ENCODE results near the gene COL28A1. TPM values are rescaled to one million over a fixed set of nuclear protein-coding genes. Genes with fewer than 3 reads are reported as not detected.

The COL28A1 gene
- total RNA-seq, 1 experiment from 2014 or later, result 7.3 TPM

DNA sequence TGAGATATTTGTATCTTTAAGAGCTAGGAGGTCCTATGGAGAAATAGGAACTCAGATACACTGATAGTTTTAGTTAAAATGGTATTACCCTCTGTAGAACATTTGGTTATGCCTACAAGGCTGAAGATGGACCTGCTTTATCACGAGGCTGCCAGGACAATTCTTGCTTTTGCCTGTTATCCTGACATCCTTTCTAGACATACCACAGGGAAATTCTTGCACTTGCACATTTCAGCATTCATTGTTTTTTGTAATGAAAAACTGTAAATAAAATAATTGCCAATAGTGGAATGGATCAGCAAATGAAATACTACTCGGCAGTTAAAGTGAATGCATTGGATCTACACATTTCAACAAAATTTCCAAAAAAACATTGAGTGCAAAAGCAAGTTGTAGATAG lies 9.7 kb downstream of the COL28A1 start:
- Histone ChIP-seq H3K27me3 (replicated peaks; ENCODE audit: control insufficient read depth, insufficient read depth, low read length) (no peaks in the 10 kb centered on the region), H3K4me3 (ENCODE audit: low read depth, low read length) (no peak overlapping the region), H3K4me1 (no peaks in the 10 kb centered on the region), H3K36me3 (ENCODE audit: control insufficient read depth, insufficient read depth, low read length) (no peaks in the 10 kb centered on the region), H3K9me3 (no peaks in the 10 kb centered on the region)
- Mint-ChIP-seq H3K27ac (ENCODE audit: unreplicated experiment) (no peak overlapping the region), H3K36me3 (ENCODE audit: insufficient read depth, unreplicated experiment) (no peaks in the 10 kb centered on the region), H3K27me3 (ENCODE audit: insufficient read depth, unreplicated experiment) (no peaks in the 10 kb centered on the region), H3K4me3 (ENCODE audit: unreplicated experiment) (no peak overlapping the region), H3K4me1 (ENCODE audit: low read depth, unreplicated experiment) (no peaks in the 10 kb centered on the region), H3K9me3 (ENCODE audit: unreplicated experiment) (no peaks in the 10 kb centered on the region)
- ChIA-PET CTCF (interaction anchor here (1.1 kb wide), 1 partner anchor 102 kb away, joined by 3 read pairs; no protein-coding TSS in a partner anchor), POLR2A (no interaction called here)
- BruUV-seq (replicated peaks), result no TSS peak
- TF ChIP-seq CTCF (IDR thresholded peaks at IDR 0.05; ENCODE audit: insufficient read depth in 1 of 2, low read depth in 1 of 2, low read length in 1 of 2, severe bottlenecking in 1 of 2, unreplicated experiment in 1 of 2), result no peak
- DNase-seq, result no peak
- intact Hi-C loops (cut with micrococcal nuclease; ENCODE audit: unreplicated experiment), result no loop called here

DNA sequence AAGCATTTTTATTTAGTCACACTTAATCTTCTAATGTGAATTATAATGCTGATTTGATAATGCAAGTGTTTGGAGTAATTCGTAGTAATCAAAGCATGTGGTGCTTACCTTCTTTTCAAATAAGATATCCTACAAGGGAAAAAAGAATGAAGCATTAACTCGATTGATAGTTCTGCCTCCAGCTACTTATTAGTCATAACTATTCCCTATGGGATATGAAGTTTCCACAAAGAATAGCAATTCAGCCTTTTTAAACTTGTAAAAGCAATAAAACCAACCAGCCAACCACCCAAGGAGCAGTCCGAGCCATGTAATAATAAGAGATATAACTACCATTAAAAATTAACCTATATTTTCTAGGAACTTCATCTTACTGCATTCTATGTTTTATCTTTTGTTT lies 11.6 kb downstream of the COL28A1 start:
- DNase-seq, result no peak
- H3K27me3 Mint-ChIP-seq (ENCODE audit: insufficient read depth, unreplicated experiment), result no peaks in the 10 kb centered on the region
- Histone ChIP-seq H3K36me3 (ENCODE audit: control insufficient read depth, insufficient read depth, low read length) (no peaks in the 10 kb centered on the region), H3K27me3 (replicated peaks; ENCODE audit: control insufficient read depth, insufficient read depth, low read length) (no peaks in the 10 kb centered on the region), H3K9me3 (no peaks in the 10 kb centered on the region), H3K4me3 (ENCODE audit: low read depth, low read length) (no peak overlapping the region), H3K4me1 (no peaks in the 10 kb centered on the region)
- H3K9me3 Mint-ChIP-seq (ENCODE audit: unreplicated experiment), result no peaks in the 10 kb centered on the region
- no peaks in the 10 kb centered on the region for H3K4me1 Mint-ChIP-seq (ENCODE audit: low read depth, unreplicated experiment)
- intact Hi-C loops (cut with micrococcal nuclease; ENCODE audit: unreplicated experiment), result no loop called here
- H3K36me3 Mint-ChIP-seq (ENCODE audit: insufficient read depth, unreplicated experiment), result no peaks in the 10 kb centered on the region
- no peak for TF ChIP-seq CTCF (IDR thresholded peaks at IDR 0.05; ENCODE audit: insufficient read depth in 1 of 2, low read depth in 1 of 2, low read length in 1 of 2, severe bottlenecking in 1 of 2, unreplicated experiment in 1 of 2)
- CTCF ChIA-PET, result no interaction called here
- BruUV-seq (replicated peaks), result no TSS peak
- no peak overlapping the region for H3K27ac Mint-ChIP-seq (ENCODE audit: unreplicated experiment)
- POLR2A ChIA-PET, result no interaction called here
- H3K4me3 Mint-ChIP-seq (ENCODE audit: unreplicated experiment), result no peak overlapping the region

DNA sequence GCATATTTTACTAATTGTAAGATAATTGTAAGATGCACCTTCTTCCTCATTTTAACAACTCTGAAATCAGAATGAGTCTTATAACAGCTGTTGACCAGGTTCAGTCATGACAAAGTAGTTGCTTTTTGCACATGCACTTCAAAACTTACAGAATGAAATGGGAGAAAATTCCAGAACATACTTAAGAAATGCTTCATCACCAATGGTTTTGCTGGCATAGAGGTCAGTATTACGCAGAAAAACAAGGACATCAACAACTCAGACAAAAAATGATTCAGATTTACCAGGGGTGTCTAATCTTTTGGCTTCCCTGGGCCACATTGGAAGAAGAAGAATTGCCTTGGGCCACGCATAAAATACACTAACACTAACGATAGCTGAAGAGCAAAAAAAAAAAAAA lies 13.3 kb downstream of the COL28A1 start:
- H3K9me3 ChIP-seq, result no peaks in the 10 kb centered on the region
- intact Hi-C loops (cut with micrococcal nuclease; ENCODE audit: unreplicated experiment), result no loop called here
- BruUV-seq (replicated peaks), result no TSS peak
- H3K36me3 ChIP-seq (ENCODE audit: control insufficient read depth, insufficient read depth, low read length), result no peaks in the 10 kb centered on the region
- Mint-ChIP-seq H3K9me3 (ENCODE audit: unreplicated experiment) (no peaks in the 10 kb centered on the region), H3K27ac (ENCODE audit: unreplicated experiment) (no peak overlapping the region), H3K36me3 (ENCODE audit: insufficient read depth, unreplicated experiment) (no peaks in the 10 kb centered on the region), H3K27me3 (ENCODE audit: insufficient read depth, unreplicated experiment) (no peaks in the 10 kb centered on the region), H3K4me3 (ENCODE audit: unreplicated experiment) (no peak overlapping the region), H3K4me1 (ENCODE audit: low read depth, unreplicated experiment) (peaks cover 8% of the 10 kb centered on the region)
- no peaks in the 10 kb centered on the region for H3K27me3 ChIP-seq (replicated peaks; ENCODE audit: control insufficient read depth, insufficient read depth, low read length)
- no peak for DNase-seq
- ChIA-PET CTCF (no interaction called here), POLR2A (no interaction called here)
- peaks cover 10% of the 10 kb centered on the region for H3K4me1 ChIP-seq
- no peak for TF ChIP-seq CTCF (IDR thresholded peaks at IDR 0.05; ENCODE audit: insufficient read depth in 1 of 2, low read depth in 1 of 2, low read length in 1 of 2, severe bottlenecking in 1 of 2, unreplicated experiment in 1 of 2)
- no peak overlapping the region for H3K4me3 ChIP-seq (ENCODE audit: low read depth, low read length)
